CD4-positive, alpha-beta memory T cell (primary cell): ENCODE data around the gene DNAJC3. TPM values are rescaled to one million over a fixed set of nuclear protein-coding genes. Genes with fewer than 3 reads are reported as not detected.
"Not testable (repeated sequence)": the region's sequence is repeated elsewhere in the genome, so short reads cannot be mapped to it uniquely, and the experiment has no call there.

ENCODE experiments used
- CTCF ChIA-PET: fragments of 350-600 bp; sonication (Branson Sonifier 250); formaldehyde crosslinking; loops from one replicate; lab custom pipeline; 2021; ENCODE audit warnings: inconsistent platforms; ENCODE audit not compliant: partially characterized antibody; lab: Charles Lee
- POLR2A ChIA-PET: fragments of 350-600 bp; sonication (Branson Sonifier 250); formaldehyde crosslinking; loops from one replicate; lab custom pipeline; 2021; ENCODE audit not compliant: partially characterized antibody; lab: Charles Lee
- DNase-seq, 5 donors: peaks; one replicate each; pipeline versions ENCODE4 v3.0.0 to v3.0.0-alpha.2; 2020 to 2022; ENCODE audit warnings: mixed read lengths in 1 of 5
- H3K27ac ChIP-seq: one replicate; pipeline ENCODE4 v1.7.0; 2013; ENCODE audit warnings: low read depth, low read length
- H3K27me3 ChIP-seq: 2 replicates; pipeline ENCODE4 v1.7.0; 2013; ENCODE audit warnings: mild to moderate bottlenecking, low read length, moderate library complexity; ENCODE audit not compliant: insufficient read depth
- H3K36me3 ChIP-seq: 2 replicates; pipeline ENCODE4 v1.7.0; 2013; ENCODE audit warnings: mild to moderate bottlenecking, low read length, moderate library complexity; ENCODE audit not compliant: insufficient read depth
- H3K4me1 ChIP-seq: 2 replicates; pipeline ENCODE4 v1.7.0; 2013; ENCODE audit warnings: mild to moderate bottlenecking, low read length, moderate library complexity; ENCODE audit not compliant: insufficient read depth
- H3K4me3 ChIP-seq, 2 donors: one replicate each; pipeline ENCODE4 v1.7.0; 2013; ENCODE audit warnings: low read length in 2 of 2, mild to moderate bottlenecking in 1 of 2
- H3K9me3 ChIP-seq, 2 donors: one replicate each; pipeline ENCODE4 v1.7.0; 2013; ENCODE audit warnings: low read length in 2 of 2, control low read depth in 1 of 2; ENCODE audit not compliant: control insufficient read depth in 1 of 2
- H3K27ac Mint-ChIP-seq, 7 donors: one replicate each; pipeline ENCODE4 v1.8.0; 2020 to 2021; ENCODE audit warnings: mixed read lengths in 7 of 7, mild to moderate bottlenecking in 6 of 7, inconsistent platforms in 3 of 7, moderate library complexity in 3 of 7
- H3K27me3 Mint-ChIP-seq, 2 donors: one replicate each; pipeline ENCODE4 v1.8.0; 2020 to 2021; ENCODE audit warnings: mixed read lengths in 2 of 2
- H3K36me3 Mint-ChIP-seq, 2 donors: one replicate each; pipeline ENCODE4 v1.8.0; 2020 to 2021; ENCODE audit warnings: mixed read lengths in 2 of 2, inconsistent platforms in 1 of 2, mild to moderate bottlenecking in 1 of 2
- H3K4me1 Mint-ChIP-seq, 4 donors: one replicate each; pipeline ENCODE4 v1.8.0; 2020 to 2021; ENCODE audit warnings: mixed read lengths in 4 of 4, mild to moderate bottlenecking in 1 of 4
- H3K4me3 Mint-ChIP-seq, 8 donors: one replicate each; pipeline ENCODE4 v1.8.0; 2020 to 2021; ENCODE audit warnings: mixed read lengths in 8 of 8, mild to moderate bottlenecking in 7 of 8, moderate library complexity in 6 of 8, inconsistent platforms in 3 of 8
- H3K9me3 Mint-ChIP-seq, 8 donors: one replicate each; pipeline ENCODE4 v1.8.0; 2020 to 2021; ENCODE audit warnings: mixed read lengths in 8 of 8, mild to moderate bottlenecking in 5 of 8, inconsistent platforms in 3 of 8, moderate library complexity in 1 of 8
- intact Hi-C: fragments of 100-400 bp; cut with micrococcal nuclease; formaldehyde crosslinking; loops from one replicate; pipeline ENCODE4 v1.15.1; 2023
- polyA plus RNA-seq, 2 donors: library from polyadenylated mRNA; unstranded; fragments of 300-500 nt; fragmentation: Illumina TruSeq; gene quantifications; one replicate each; pipeline ENCODE4 v1.2.3, GENCODE V29; 2021
- total RNA-seq, 2 experiments: library from RNA; stranded (reverse); gene quantifications; one replicate each; pipeline ENCODE4 v1.2.3, GENCODE V29; 2021

The DNAJC3 gene
- total and polyA plus RNA-seq, 4 experiments from 2014 or later, result 14.6 to 31.1 (median 23.3) TPM

- H3K36me3 ChIP-seq, result peaks cover 13% of the 10 kb centered on the region
- H3K9me3 ChIP-seq, H3K4me3 Mint-ChIP-seq, intact Hi-C loops, H3K27ac ChIP-seq, H3K27me3 ChIP-seq, H3K27me3 Mint-ChIP-seq, H3K4me3 ChIP-seq, H3K27ac Mint-ChIP-seq, POLR2A ChIA-PET, CTCF ChIA-PET, H3K9me3 Mint-ChIP-seq, H3K4me1 Mint-ChIP-seq, DNase-seq, H3K4me1 ChIP-seq: not testable (repeated sequence)
- H3K36me3 Mint-ChIP-seq, result peaks cover 47 to 68% of the 10 kb centered on the region in 2 donors
These were observed 85.7 kb downstream of the DNAJC3 start for GRCh38 chr13:95762626-95763025.

- POLR2A ChIA-PET, result no interaction called here
- peaks cover 13% of the 10 kb centered on the region for H3K36me3 ChIP-seq
- H3K27ac Mint-ChIP-seq, result no peak overlapping the region
- peaks cover 48 to 68% of the 10 kb centered on the region in 2 donors for H3K36me3 Mint-ChIP-seq
- no peaks in the 10 kb centered on the region for H3K27me3 Mint-ChIP-seq
- no peaks in the 10 kb centered on the region for H3K27me3 ChIP-seq
- no peak for DNase-seq
- no peaks in the 10 kb centered on the region for H3K9me3 Mint-ChIP-seq
- no peak overlapping the region for H3K4me3 Mint-ChIP-seq
- H3K4me1 ChIP-seq, result no peaks in the 10 kb centered on the region
- intact Hi-C loops, result no loop called here
- H3K4me1 Mint-ChIP-seq, result peaks cover 0 to 1% (median 0%) of the 10 kb centered on the region in 4 donors
- CTCF ChIA-PET, result no interaction called here
- H3K9me3 ChIP-seq, result no peaks in the 10 kb centered on the region
- H3K27ac ChIP-seq, result no peak overlapping the region
- no peak overlapping the region for H3K4me3 ChIP-seq
These were observed 86.7 kb downstream of the DNAJC3 start for GRCh38 chr13:95763601-95764000.

- H3K27me3 ChIP-seq, result no peaks in the 10 kb centered on the region
- H3K27ac ChIP-seq, result no peak overlapping the region
- H3K4me3 ChIP-seq, result no peak overlapping the region
- peaks cover 51 to 56% of the 10 kb centered on the region in 2 donors for H3K36me3 Mint-ChIP-seq
- no peaks in the 10 kb centered on the region for H3K9me3 Mint-ChIP-seq
- H3K4me1 Mint-ChIP-seq, result peaks cover 3 to 19% (median 12%) of the 10 kb centered on the region in 4 donors
- intact Hi-C loops, result no loop called here
- no peaks in the 10 kb centered on the region for H3K27me3 Mint-ChIP-seq
- ChIA-PET POLR2A (interaction anchor here (0.6 kb wide), 1 partner anchor 47 kb away, joined by 4 read pairs; no protein-coding TSS in a partner anchor), CTCF (no interaction called here)
- H3K4me1 ChIP-seq, result no peaks in the 10 kb centered on the region
- no peaks in the 10 kb centered on the region for H3K36me3 ChIP-seq
- no peak for DNase-seq
- no peak overlapping the region for H3K4me3 Mint-ChIP-seq
- no peaks in the 10 kb centered on the region for H3K9me3 ChIP-seq
- H3K27ac Mint-ChIP-seq, result no peak overlapping the region
These were observed 95.0 kb downstream of the DNAJC3 start for GRCh38 chr13:95771905-95772304.

GRCh38 chr13:95779522-95779921 is 102.6 kb downstream of the DNAJC3 start:
- ChIA-PET CTCF (no interaction called here), POLR2A (no interaction called here)
- H3K4me3 Mint-ChIP-seq, result no peak overlapping the region
- H3K36me3 Mint-ChIP-seq, result peaks cover 27% of the 10 kb centered on the region in 2 donors
- H3K4me3 ChIP-seq, result no peak overlapping the region
- intact Hi-C loops, result no loop called here
- no peak overlapping the region for H3K27ac Mint-ChIP-seq
- H3K9me3 ChIP-seq, result no peaks in the 10 kb centered on the region
- no peaks in the 10 kb centered on the region for H3K9me3 Mint-ChIP-seq
- no peaks in the 10 kb centered on the region for H3K27me3 ChIP-seq
- DNase-seq, result no peak
- no peak overlapping the region for H3K27ac ChIP-seq
- peaks cover 0 to 9% (median 5%) of the 10 kb centered on the region in 4 donors for H3K4me1 Mint-ChIP-seq
- no peaks in the 10 kb centered on the region for H3K4me1 ChIP-seq
- no peaks in the 10 kb centered on the region for H3K27me3 Mint-ChIP-seq
- peaks cover 17% of the 10 kb centered on the region for H3K36me3 ChIP-seq

- DNase-seq, result no peak
- no peak overlapping the region for H3K4me3 Mint-ChIP-seq
- CTCF ChIA-PET, result no interaction called here
- POLR2A ChIA-PET, result no interaction called here
- peaks cover 0 to 5% (median 2%) of the 10 kb centered on the region in 4 donors for H3K4me1 Mint-ChIP-seq
- Histone ChIP-seq H3K36me3 (peaks cover 19% of the 10 kb centered on the region), H3K9me3 (no peaks in the 10 kb centered on the region), H3K4me3 (no peak overlapping the region), H3K27me3 (no peaks in the 10 kb centered on the region), H3K4me1 (no peaks in the 10 kb centered on the region), H3K27ac (no peak overlapping the region)
- intact Hi-C loops, result no loop called here
- H3K27me3 Mint-ChIP-seq, result no peaks in the 10 kb centered on the region
- no peaks in the 10 kb centered on the region for H3K9me3 Mint-ChIP-seq
- H3K27ac Mint-ChIP-seq, result no peak overlapping the region
- peaks cover 28 to 32% of the 10 kb centered on the region in 2 donors for H3K36me3 Mint-ChIP-seq
These were observed 104.1 kb downstream of the DNAJC3 start for GRCh38 chr13:95781016-95781415.

- peaks cover 27% of the 10 kb centered on the region for H3K36me3 ChIP-seq
- H3K36me3 Mint-ChIP-seq, result peaks cover 33 to 37% of the 10 kb centered on the region in 2 donors
- H3K9me3 Mint-ChIP-seq, H3K9me3 ChIP-seq, H3K4me1 ChIP-seq, CTCF ChIA-PET, H3K4me1 Mint-ChIP-seq, H3K4me3 ChIP-seq, H3K27ac Mint-ChIP-seq, H3K27me3 ChIP-seq, intact Hi-C loops, H3K27me3 Mint-ChIP-seq, H3K27ac ChIP-seq, POLR2A ChIA-PET, DNase-seq, H3K4me3 Mint-ChIP-seq: not testable (repeated sequence)
These were observed 105.0 kb downstream of the DNAJC3 start for GRCh38 chr13:95781940-95782339.

GRCh38 chr13:95783747-95784146 is 106.8 kb downstream of the DNAJC3 start:
- intact Hi-C loops, result no loop called here
- H3K36me3 ChIP-seq, result peaks cover 23% of the 10 kb centered on the region
- H3K27ac ChIP-seq, result no peak overlapping the region
- H3K9me3 ChIP-seq, result no peaks in the 10 kb centered on the region
- ChIA-PET POLR2A (no interaction called here), CTCF (interaction anchor here (0.9 to 1.4 kb wide), 2 partner anchors 9 to 247 kb away, joined by 3 to 4 read pairs; no protein-coding TSS in a partner anchor)
- no peak overlapping the region for H3K4me3 ChIP-seq
- H3K27me3 Mint-ChIP-seq, result no peaks in the 10 kb centered on the region
- H3K9me3 Mint-ChIP-seq, result peaks cover 0 to 4% (median under 1%) of the 10 kb centered on the region in 8 donors
- no peaks in the 10 kb centered on the region for H3K27me3 ChIP-seq
- no peak for DNase-seq
- H3K4me1 Mint-ChIP-seq, result peaks cover 0 to 5% (median 1%) of the 10 kb centered on the region in 4 donors
- peaks cover 37 to 43% of the 10 kb centered on the region in 2 donors for H3K36me3 Mint-ChIP-seq
- H3K4me3 Mint-ChIP-seq, result no peak overlapping the region
- no peaks in the 10 kb centered on the region for H3K4me1 ChIP-seq
- H3K27ac Mint-ChIP-seq, result no peak overlapping the region
